GM21526 (cell line): ENCODE results near the gene OCA2.
"Not testable (repeated sequence)": the region's sequence is repeated elsewhere in the genome, so short reads cannot be mapped to it uniquely, and the experiment has no call there.

Experiments used
- ATAC-seq: cut with Tn5 transposase; IDR thresholded peaks from one replicate; pipeline ENCODE4 v1.9.1; 2021; ENCODE audit warnings: moderate library complexity; ENCODE audit not compliant: unreplicated experiment, low FRiP score

Gene OCA2

DNA sequence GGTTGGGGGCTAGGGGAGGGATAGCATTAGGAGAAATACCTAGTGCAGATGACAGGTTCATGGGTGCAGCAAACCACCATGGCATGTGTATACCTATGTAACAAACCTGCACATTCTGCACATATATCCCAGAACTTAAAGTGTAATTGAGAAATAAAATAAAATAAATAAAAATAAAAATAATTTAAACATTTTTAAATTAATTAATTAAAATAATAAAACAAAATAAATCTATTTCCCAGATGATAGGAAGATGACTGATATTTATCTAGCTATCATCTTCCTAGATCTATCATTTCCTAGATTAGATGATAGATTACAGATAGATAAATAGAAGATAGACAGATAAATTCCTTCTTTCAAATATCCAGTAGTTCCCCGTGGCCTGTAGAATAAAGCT, 137.3 kb downstream of the OCA2 start:
- no peak for ATAC-seq

DNA sequence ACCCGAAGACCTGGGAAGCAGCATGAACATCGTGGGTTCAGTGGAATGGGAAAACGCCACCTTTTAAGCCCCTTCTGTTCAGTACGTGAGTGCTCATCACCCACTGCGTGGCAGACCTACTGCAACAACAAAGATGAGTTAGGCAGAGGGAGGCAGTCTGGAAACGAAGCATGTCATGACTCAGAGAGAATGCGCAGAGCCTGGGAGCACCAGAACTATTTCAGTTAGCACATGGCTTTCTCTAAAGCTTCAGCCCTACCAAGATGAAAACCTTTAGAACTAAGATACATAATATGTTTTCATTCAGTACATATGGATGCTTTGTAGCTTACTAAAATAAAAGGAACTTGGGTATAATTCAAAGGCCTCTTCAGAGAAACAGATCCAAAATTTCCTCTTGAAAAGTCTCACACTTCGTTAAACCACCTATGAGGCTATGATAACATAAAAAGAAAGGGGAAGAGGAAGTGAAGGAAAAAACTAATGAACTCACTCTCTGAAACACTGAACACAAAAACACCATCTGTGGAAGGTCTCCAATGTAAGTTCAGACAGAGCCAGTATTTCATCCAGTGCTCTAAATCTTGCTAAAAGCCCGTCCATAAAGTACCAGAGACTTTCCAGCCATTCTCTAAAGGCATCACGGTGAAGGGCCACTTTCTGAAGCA, 140.1 kb downstream of the OCA2 start:
- ATAC-seq: no peak

DNA sequence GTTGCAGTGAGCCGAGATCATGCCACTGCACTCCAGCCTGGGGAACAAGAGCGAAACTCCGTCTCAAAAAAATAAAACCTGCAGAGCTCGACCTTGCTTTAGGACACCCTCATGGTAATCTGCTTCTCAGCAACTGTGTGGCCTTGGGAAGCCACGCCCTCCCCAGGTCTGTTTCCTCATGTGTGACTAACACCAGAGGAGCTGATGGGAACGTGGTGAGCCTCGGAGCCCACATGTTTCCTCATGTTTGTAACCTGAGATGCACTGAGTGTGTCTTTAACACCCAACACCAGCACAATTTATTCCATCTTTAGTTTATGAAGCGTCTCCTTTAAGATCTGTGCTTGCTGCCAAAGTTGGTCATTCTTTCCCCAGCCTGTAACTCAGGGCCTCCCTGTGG, 142.8 kb downstream of the OCA2 start:
- no peak for ATAC-seq

DNA sequence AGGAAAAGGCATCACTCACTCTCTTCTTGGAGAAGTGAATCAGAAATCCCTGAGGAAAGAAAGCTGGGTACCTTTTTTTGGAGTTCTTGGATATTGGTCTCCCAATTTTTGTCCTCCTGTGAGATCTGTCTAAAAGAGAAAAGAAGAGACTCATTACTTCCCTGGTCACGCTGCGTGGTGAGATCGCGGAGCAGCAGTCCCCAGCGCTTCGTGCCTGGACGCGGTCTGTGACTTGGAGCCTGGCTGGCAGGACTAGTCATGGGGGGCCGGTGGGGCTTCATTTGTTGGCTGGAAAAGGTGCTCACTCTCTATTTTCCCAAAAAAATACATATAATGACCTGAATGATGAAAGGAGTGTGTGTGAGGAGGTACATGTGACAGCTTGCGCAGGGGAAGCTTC, 144.0 kb downstream of the OCA2 start:
- no peak for ATAC-seq

DNA sequence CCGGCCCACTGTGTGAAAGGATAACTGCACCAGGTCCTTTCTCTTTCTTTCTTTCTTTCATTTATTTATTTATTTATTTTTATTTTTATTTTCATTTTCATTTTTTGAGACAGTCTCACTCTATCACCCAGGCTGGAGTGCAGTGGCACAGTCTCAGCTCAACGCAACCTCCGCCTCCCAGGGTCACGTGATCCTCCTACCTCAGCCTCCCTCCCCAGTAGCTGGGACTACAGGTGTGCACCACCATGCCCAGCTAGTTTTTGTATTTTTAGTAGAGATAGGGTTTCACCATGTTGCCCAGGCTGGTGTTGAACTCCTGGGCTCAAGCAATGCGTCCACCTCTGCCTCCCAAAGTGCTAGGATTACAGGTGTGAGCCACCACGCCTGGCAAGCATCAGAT, 146.5 kb downstream of the OCA2 start:
- ATAC-seq: not testable (repeated sequence)

DNA sequence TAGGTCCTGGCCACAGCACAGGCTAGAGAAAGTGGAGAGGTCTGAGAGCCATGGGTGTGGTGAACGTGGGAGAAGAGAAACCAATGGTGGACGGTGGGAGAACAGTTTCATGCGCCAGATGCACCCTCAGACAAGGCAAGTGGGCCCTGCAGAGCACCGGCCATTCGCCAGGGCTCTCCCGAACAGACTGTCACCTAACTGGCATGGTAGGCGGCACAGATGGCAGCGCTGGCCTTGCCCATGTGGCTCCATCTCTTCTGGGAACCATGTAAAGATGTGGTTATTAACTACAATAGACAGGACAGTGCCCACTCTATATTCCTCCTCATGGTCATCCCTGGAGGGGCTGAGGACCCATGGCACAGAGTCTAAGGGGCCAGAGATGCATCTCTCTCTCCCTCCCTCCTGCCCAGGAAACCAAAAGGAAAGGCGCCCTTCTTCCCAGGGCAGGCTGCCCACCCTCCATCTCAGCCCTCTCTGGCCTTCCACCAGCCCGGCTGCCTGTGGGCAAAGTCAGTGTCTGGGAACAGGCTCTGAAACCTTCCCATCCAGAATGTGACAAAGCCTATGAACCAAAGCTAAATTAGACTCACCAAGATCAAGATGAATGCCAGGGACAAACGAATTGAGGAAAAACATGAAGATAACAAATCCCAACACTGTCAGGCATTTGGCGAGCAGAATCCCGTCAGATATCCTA, 147.8 kb downstream of the OCA2 start:
- ATAC-seq: no peak

DNA sequence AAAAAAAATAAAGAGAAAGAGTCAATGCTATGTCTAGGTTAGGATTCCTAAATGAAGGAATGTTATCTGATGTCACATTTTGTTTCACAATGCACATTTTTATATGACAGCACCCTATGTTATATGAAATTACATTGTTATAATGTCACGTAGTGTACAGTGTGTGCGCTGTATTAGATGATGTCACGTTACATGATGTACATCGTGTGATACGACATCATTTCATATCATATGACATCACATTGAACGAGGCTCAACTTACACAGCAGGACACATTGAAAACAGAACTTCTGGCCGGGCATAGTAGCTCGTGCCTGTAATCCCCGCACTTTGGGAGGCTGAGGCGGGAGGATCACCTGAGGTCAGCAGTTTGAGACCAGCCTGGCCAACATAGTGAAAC, 150.0 kb downstream of the OCA2 start:
- no peak for ATAC-seq

DNA sequence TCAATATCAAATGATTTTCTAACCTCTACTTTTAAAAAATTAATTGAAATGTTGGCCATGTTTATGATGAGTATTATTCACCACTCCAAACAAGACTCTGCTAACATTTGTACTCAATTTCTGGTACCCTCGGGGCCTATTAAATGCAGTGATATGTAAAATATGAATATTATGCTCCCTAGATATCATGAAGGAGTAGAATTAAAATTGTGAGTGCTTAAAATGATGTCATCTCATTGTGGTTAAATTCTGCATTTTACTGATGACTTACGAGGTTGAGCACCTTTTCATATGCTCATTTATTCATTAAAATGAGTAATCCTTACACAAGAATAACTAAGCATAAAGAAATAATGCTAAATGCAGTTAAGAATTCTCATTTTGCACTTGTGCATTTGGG, 159.9 kb downstream of the OCA2 start:
- no peak for ATAC-seq

DNA sequence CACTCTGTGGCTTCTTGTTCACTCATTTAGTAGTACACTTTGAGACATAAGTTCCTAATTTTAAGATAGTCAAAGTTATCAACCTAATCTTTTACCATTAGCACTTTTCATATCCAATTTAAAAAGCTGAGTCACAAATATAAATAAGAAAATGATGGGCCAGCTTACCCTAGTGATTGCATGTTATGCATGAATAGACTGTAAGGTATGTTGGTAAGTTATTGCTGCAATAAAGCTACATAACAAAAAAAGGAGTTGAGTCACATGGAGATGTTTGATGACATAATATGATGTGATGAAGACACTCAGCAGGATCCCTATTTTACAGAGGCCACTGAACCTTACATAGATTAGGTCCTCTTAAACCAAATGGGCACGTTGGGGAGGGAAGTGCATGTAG, 161.3 kb downstream of the OCA2 start:
- ATAC-seq: no peak

DNA sequence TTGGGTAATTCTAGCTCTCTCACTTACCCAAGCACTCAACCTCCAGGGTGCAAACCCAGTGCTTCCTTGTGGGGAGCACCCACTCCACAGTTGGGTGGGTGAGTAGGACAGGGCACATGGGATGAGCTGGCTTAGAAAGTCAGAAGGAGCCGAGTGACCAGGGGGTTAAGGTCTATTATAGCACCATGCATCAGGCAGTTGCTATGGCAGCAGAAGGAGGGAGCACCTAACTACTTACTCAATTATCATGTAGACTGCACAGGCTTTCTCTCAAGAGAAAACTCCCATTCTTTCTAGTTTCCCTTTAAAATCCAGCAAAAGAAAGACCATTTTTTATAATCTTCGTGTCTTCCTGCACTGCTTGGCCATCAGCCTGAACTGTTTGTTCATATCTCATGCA, 163.0 kb downstream of the OCA2 start:
- no peak for ATAC-seq

DNA sequence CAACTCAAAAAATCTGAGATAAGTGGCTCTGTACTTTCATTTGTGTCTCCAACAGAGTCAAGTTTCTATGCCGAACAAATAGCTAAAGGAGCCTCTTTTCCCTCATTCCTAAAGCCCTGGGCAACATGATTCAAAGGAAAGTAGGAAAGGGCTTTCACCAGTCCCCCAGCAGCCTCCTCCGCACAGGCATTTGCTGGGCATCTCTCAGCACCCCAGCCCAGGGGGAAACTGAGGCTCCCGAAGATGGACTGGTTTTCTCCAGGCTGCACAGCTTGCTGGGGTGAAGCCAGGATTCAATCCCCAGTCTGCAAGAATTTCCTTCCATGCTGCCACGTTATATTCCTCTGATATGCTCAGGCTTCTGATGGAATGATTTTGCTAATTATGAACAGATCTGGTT, 163.8 kb downstream of the OCA2 start:
- ATAC-seq: no peak

DNA sequence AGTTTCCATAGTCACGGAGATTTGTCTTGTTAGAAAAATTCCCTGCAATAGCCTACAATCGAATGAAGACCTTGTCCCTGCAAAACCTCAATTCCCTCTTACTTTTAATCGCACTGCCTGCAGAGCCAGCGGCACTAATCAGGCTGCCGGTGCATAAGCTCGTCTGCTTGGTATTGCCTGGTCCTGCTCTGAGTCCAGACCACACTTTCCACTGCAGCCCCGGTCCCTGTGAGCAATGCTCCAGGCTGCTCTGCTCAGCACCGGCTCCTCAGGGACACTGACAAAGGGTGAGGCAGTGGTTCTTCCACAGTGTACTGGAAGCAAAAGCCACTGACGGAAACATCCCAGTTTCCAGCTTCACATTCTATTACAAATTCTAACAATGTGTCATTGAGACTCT, 164.3 kb downstream of the OCA2 start:
- ATAC-seq: no peak

DNA sequence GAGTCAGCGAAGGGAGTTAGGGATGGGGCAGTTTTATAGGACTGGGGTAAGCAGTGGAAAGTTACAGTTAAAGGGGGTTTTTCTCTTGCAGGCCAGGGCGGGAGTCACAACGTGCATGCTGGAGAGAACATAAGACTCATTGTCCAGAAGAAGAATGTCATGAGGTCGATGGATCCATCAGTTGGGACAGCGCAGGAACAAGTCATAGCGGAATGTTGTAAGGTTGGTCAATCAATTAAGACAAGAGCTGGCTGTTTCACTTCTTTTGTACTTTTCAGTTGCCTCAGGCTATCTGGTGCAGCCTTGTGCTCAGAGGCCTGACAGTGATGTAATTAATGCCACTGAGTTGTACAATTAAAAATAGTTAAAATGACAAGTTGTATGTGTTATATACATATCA, 165.6 kb downstream of the OCA2 start:
- ATAC-seq: no peak

DNA sequence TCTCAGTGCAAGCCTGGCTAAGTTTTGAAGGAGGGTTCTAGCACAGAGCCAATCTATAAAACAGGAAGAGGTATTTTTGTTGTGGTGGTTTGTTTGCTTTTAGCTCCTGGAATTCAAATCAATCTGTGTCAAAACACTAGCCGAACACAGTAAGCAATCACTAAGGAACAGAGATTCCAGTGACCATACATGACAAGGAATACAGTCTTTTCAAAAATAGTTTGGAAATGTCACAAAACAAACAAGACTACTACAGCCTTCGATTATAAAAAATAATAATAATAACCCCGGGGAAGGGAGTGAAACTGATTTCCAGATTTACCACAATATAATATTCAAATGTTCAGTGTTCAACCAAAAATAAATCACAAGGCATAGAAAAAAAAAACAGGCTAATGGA, 166.5 kb downstream of the OCA2 start:
- no peak for ATAC-seq

DNA sequence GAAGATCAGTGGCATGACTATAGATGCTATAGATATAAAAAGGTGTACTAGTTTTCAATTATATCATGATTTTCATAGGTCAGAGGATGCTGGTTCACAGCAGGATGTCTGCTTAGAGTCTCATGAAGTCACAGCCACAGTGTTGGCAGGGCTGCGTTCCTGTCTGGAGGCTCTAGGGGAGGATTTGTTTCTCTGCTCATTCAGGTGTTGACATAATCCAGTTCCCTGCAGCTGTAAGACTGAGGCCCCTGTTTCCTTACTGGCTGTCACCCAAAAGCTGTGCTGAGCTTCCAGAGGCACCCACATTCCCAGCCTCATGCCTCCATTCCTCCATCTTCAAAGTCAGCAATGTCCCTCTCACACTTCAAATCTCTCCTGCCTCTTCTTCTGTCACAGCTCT, 170.7 kb downstream of the OCA2 start:
- no peak for ATAC-seq

DNA sequence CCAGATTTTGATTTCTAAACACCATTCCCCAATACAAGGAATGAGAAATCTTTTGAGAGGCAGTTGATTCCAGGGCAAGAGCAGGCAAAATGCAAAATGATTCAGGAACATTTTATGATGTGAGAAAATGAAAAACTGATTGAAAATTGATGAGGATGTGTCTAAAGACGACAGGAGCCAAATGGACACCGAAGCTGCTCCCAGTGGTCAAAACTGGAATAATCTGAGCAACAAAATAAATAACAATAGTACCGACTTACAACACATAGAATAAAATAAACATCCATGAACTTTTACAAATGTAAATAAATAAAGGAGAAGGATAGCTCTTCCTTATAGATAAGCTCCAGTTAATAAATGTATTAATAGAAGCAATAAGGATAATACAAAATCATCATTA, 186.8 kb downstream of the OCA2 start:
- no peak for ATAC-seq

DNA sequence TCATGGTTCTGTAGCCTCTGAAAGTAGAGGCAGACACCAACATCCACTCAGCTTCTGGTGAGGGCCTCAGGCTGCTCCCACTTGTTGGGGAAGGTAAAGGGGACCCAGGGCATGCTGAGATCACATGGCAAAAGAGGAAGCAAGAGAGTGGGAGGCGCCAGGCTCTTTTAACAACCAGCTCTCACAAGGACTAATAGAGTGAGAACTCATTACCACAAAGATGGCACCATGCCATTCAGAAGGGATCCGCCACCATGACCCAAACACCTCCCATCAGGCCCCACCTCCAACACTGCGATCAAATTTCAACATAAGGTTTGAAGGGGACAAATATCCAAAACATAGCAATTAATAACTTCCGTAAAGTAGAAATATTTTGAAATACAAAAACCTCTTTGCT, 192.3 kb downstream of the OCA2 start:
- ATAC-seq: no peak

DNA sequence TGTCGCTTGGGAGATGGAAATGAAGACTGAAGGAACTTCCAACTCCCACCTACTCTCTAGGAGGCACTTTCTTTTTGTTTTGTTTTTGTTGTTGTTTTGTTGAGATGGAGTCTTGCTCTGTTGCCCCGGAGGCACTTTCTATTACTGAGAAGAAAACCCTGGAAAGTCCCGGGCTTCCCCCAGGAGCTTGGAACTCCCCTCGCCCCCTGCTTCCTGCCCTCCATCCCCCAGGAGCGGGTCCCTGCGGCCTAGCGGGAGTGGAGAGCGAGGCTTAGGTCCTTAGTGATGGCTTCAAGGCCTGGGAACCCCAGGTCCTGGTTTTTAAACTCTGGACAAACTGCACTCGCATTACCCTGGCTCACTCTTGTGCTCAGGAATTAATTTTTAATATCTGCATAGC, 195.7 kb downstream of the OCA2 start:
- ATAC-seq: no peak

DNA sequence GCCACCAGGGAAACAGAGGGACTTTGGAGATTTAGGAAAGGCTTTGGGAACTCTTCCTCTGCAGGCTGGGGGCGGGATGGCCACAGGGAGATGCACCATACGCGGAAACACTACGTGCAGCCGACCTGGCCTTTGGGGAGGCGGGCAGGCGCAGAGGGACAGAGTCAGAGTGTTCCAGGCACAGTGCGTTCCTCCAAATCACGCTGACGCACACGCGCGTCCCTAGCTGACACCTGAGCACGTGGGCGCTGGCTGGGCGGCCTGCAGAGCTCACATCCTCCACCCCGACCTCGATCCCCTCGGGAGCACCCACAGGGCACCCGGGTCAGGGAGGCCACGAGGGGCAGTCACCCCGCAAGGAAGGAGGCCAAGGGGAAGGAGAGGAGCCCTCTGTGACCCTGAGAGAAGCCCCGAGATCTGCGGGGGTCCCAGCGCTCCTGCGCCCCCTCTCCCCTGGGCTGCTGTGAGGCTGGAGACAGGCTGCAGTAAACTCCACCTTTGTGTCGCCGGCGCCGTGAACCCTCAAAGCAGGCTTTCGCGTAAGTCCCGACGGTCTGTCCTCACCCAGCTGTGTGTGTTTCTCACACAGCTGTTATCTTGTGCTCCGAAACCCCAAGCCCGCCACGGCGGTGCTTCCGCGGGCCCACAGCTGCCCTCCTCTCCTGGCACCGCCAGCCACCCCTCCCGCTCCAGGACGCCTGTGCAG, 196.3 kb downstream of the OCA2 start:
- no peak for ATAC-seq

DNA sequence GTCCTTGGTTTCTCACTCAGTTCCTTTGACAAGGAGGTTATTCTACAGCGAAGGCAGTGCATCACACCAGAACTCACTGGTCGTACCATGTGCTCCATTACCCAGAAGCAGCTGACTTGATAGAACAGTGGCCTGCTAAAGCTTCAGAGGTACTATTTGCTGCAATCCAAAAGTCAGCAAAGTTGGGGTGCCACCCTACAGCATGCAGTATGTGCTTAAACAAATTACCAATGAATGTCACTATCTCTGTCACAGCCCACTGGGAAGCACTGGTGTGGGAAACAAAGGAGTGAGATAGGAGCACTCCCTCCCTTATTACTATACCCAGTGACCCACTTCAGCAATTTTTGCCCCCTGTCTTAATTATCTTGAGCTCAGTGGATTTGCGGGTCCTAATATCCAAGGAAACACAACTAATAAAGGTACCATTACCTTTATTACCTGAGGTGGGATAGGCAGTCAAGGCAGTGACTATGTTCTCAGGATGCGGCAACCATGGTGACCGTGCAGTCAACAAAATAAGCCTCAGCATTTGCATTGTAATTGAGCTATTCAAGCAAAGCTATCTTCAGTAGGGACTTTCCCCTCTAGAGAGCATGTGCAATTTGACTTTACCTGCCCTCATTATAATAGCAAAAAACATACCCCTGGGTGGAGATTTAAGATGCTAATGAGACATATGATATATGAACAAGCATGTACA, 199.4 kb downstream of the OCA2 start:
- ATAC-seq: no peak

DNA sequence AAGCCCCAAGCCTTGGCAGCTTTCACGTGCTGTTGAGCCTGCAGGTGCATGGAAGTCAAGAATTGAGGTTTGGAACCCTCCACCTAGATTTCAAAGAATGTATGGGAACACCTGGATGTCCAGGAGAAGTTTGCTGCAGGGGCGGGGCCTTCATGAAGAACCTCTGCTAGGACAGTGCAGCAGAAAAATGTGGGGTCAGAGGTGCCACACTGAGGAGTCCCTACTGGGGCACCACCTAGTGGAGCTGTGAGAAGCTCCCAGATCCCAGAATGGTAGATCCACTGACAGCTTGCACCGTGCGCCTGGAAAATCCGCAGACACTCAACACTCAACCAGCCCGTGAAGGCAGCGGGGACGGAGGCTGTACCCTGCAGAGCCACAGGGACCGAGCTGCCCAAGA, 201.6 kb downstream of the OCA2 start:
- ATAC-seq: no peak
